HG03565 (cell line): Measurements from ENCODE around the gene USP37.

Experiments
- ATAC-seq: cut with Tn5 transposase; IDR thresholded peaks from one replicate; pipeline ENCODE4 v1.9.1; 2021; ENCODE audit warnings: mild to moderate bottlenecking, moderate library complexity; ENCODE audit not compliant: unreplicated experiment

The USP37 gene

GRCh38 chr2:218404351-218405085, 163.6 kb downstream of the USP37 start:
- no peak for ATAC-seq

DNA sequence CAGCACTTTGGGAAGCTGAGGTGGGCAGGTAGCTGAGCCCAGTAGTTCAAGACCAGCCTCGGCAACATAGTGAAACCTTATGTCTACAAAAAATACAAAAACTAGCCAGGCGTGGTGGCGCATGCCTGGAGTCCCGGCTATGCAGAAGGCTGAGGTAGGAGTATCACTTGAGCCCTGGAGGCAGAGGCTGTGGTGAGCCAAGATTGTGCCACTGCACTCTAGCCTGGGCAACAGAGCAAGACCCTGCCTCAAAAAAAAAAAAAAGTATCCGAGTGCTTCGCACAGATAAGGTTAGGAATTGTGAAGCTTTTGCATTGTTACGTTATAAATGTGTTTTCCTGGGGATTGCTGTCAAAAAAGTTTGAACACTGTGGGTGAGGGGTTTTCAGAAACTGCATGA, 164.3 kb downstream of the USP37 start:
- ATAC-seq = no peak

- no peak for ATAC-seq
Measured at GRCh38 chr2:218402911-218403411, 165.2 kb downstream of the USP37 start.

GRCh38 chr2:218402491-218402901, 165.7 kb downstream of the USP37 start:
- ATAC-seq = no peak

GRCh38 chr2:218401890-218402289, 166.3 kb downstream of the USP37 start:
- ATAC-seq = no peak

GRCh38 chr2:218400930-218401881, 166.9 kb downstream of the USP37 start:
- no peak for ATAC-seq
